ENCODE measurements around the gene RGS3. TPM values are rescaled to one million over a fixed set of nuclear protein-coding genes. Genes with fewer than 3 reads are reported as not detected.

The RGS3 gene
- total RNA-seq, 4 donors from 2014 or later = 76.0 to 169 (median 105) TPM

GRCh38 chr9:113596616-113597320, 133.2 kb downstream of the RGS3 start:
- DNase-seq (ENCODE audit: low spot score) = no peak
- ATAC-seq (ENCODE audit: low FRiP score) = no peak
- TF ChIP-seq CTCF (IDR thresholded peaks at IDR 0.05) = no peak

GRCh38 chr9:113597390-113598241, 134.1 kb downstream of the RGS3 start:
- DNase-seq (ENCODE audit: low spot score) (no peak), ATAC-seq (ENCODE audit: low FRiP score) (no peak)
- no peak for TF ChIP-seq CTCF (IDR thresholded peaks at IDR 0.05)

GRCh38 chr9:113598451-113598850, 134.9 kb downstream of the RGS3 start:
- TF ChIP-seq CTCF (IDR thresholded peaks at IDR 0.05) = no peak
- DNase-seq (ENCODE audit: low spot score) (no peak), ATAC-seq (ENCODE audit: low FRiP score) (no peak)

- DNase-seq (ENCODE audit: low spot score) = no peak
- no peak for TF ChIP-seq CTCF (IDR thresholded peaks at IDR 0.05)
- no peak for ATAC-seq (ENCODE audit: low FRiP score)
Observed at GRCh38 chr9:113598883-113599282, 135.4 kb downstream of the RGS3 start.

GRCh38 chr9:113599646-113600022, 136.1 kb downstream of the RGS3 start:
- DNase-seq (ENCODE audit: low spot score) (no peak), ATAC-seq (ENCODE audit: low FRiP score) (no peak)
- TF ChIP-seq CTCF (IDR thresholded peaks at IDR 0.05) = no peak

- TF ChIP-seq CTCF (IDR thresholded peaks at IDR 0.05) = no peak
- DNase-seq (ENCODE audit: low spot score) (no peak), ATAC-seq (ENCODE audit: low FRiP score) (no peak)
Observed at GRCh38 chr9:113600023-113600823, 136.7 kb downstream of the RGS3 start.

Measured in omental fat pad (tissue), 4 donors.